Activated CD4-positive, alpha-beta T cell treated with anti-CD3 and anti-CD28 coated beads for 1 hour (primary cell): ENCODE data around the gene GAB2.

Experiments used
- DNase-seq: peaks from one replicate; pipeline ENCODE4 v3.0.0-alpha.2; 2020

GAB2 gene

GRCh38 chr11:78399136-78399535 is 18.5 kb downstream of the GAB2 start:
- no peak for DNase-seq

- DNase-seq = no peak
Measured at GRCh38 chr11:78398715-78399114, 18.9 kb downstream of the GAB2 start.

GRCh38 chr11:78397398-78397797 is 20.2 kb downstream of the GAB2 start:
- DNase-seq = no peak

- no peak for DNase-seq
Measured at GRCh38 chr11:78395597-78395996, 22.0 kb downstream of the GAB2 start.

GRCh38 chr11:78392854-78393253 is 24.8 kb downstream of the GAB2 start:
- DNase-seq = no peak

- no peak for DNase-seq
Measured at GRCh38 chr11:78391424-78391823, 26.2 kb downstream of the GAB2 start.

- no peak for DNase-seq
Measured at GRCh38 chr11:78390809-78391208, 26.8 kb downstream of the GAB2 start.

- DNase-seq = no peak
Measured at GRCh38 chr11:78386215-78386941, 31.2 kb downstream of the GAB2 start.

GRCh38 chr11:78385205-78385604 is 32.4 kb downstream of the GAB2 start:
- no peak for DNase-seq

GRCh38 chr11:78384231-78384630 is 33.4 kb downstream of the GAB2 start:
- no peak for DNase-seq

- no peak for DNase-seq
Measured at GRCh38 chr11:78381865-78382264, 35.8 kb downstream of the GAB2 start.

- DNase-seq = no peak
Measured at GRCh38 chr11:78380615-78381051, 37.0 kb downstream of the GAB2 start.

- no peak for DNase-seq
Measured at GRCh38 chr11:78379039-78379670, 38.5 kb downstream of the GAB2 start.

GRCh38 chr11:78377625-78378418 is 39.8 kb downstream of the GAB2 start:
- no peak for DNase-seq

GRCh38 chr11:78376858-78377257 is 40.8 kb downstream of the GAB2 start:
- no peak for DNase-seq

- DNase-seq = no peak
Measured at GRCh38 chr11:78374917-78375316, 42.7 kb downstream of the GAB2 start.

- DNase-seq = no peak
Measured at GRCh38 chr11:78373689-78374088, 43.9 kb downstream of the GAB2 start.

- DNase-seq = no peak
Measured at GRCh38 chr11:78372114-78372768, 45.4 kb downstream of the GAB2 start.

- no peak for DNase-seq
Measured at GRCh38 chr11:78371221-78371891, 46.3 kb downstream of the GAB2 start.

- no peak for DNase-seq
Measured at GRCh38 chr11:78370406-78371172, 47.0 kb downstream of the GAB2 start.

- DNase-seq = no peak
Measured at GRCh38 chr11:78365381-78365792, 52.2 kb downstream of the GAB2 start.
